Liver (tissue), 9 donors: ENCODE data around the gene LAMB3. TPM values are rescaled to one million over a fixed set of nuclear protein-coding genes. Genes with fewer than 3 reads are reported as not detected.
A peak's percentile ranks its signal among the peaks of the same experiment; 100 is the strongest.

Experiments used
- DNase-seq: peaks from one replicate; pipeline ENCODE4 v3.0.0-alpha.2; 2017; ENCODE audit warnings: low spot score
- H3K27ac ChIP-seq, 2 donors: one replicate each; pipeline ENCODE4 v1.7.0; 2013; ENCODE audit warnings: inconsistent platforms in 2 of 2, low read length in 2 of 2, control low read depth in 1 of 2, low read depth in 1 of 2, mild to moderate bottlenecking in 1 of 2
- H3K27me3 ChIP-seq, 4 donors: one replicate each; pipeline versions ENCODE4 v1.6.1 to v1.7.0; 2013; ENCODE audit warnings: low read length in 3 of 4, inconsistent platforms in 1 of 4, mild to moderate bottlenecking in 1 of 4, moderate library complexity in 1 of 4; ENCODE audit not compliant: control insufficient read depth in 4 of 4, insufficient read depth in 4 of 4
- H3K36me3 ChIP-seq, 4 donors: one replicate each; pipeline versions ENCODE4 v1.6.1 to v1.7.0; 2013; ENCODE audit warnings: low read length in 3 of 4, mild to moderate bottlenecking in 3 of 4, low read depth in 1 of 4, moderate library complexity in 1 of 4; ENCODE audit not compliant: control insufficient read depth in 4 of 4, insufficient read depth in 3 of 4
- H3K4me1 ChIP-seq, 4 donors: one replicate each; pipeline versions ENCODE4 v1.6.1 to v1.7.0; 2013; ENCODE audit warnings: low read length in 3 of 4, mild to moderate bottlenecking in 3 of 4, moderate library complexity in 1 of 4; ENCODE audit not compliant: control insufficient read depth in 4 of 4, insufficient read depth in 4 of 4
- H3K4me3 ChIP-seq, 3 donors: one replicate each; pipeline versions ENCODE4 v1.6.1 to v1.7.0; 2013; ENCODE audit warnings: low read length in 3 of 3, control low read depth in 1 of 3, low read depth in 1 of 3, mild to moderate bottlenecking in 1 of 3
- H3K9ac ChIP-seq, 2 donors: one replicate each; pipeline ENCODE4 v1.7.0; 2013; ENCODE audit warnings: low read length in 2 of 2, mild to moderate bottlenecking in 2 of 2, moderate library complexity in 2 of 2, control low read depth in 1 of 2, low read depth in 1 of 2
- H3K9me3 ChIP-seq, 4 donors: one replicate each; pipeline versions ENCODE4 v1.6.1 to v1.7.0; 2013; ENCODE audit warnings: low read length in 3 of 4; ENCODE audit not compliant: control insufficient read depth in 4 of 4
- EGR1 ChIP-seq, 2 donors: IDR thresholded peaks; 2 replicates each; pipeline ENCODE4 v1.6.1; 2016 to 2018; ENCODE audit warnings: antibody characterized with exemption in 2 of 2, low read depth in 2 of 2
- FOXA1 ChIP-seq: IDR thresholded peaks from 2 replicates; pipeline ENCODE4 v1.6.1; 2016; ENCODE audit warnings: antibody characterized with exemption
- FOXA2 ChIP-seq: IDR thresholded peaks from 2 replicates; pipeline ENCODE4 v1.6.1; 2016; ENCODE audit warnings: antibody characterized with exemption
- GABPA ChIP-seq, 2 donors: IDR thresholded peaks in 1 of 2; conservative IDR thresholded peaks in 1 of 2; 2 replicates each; pipeline ENCODE4 v1.6.1; 2016; ENCODE audit warnings: antibody characterized with exemption in 2 of 2, mild to moderate bottlenecking in 1 of 2, moderate library complexity in 1 of 2
- HNF4A ChIP-seq, 2 donors: conservative IDR thresholded peaks; 2 replicates each; pipeline ENCODE4 v1.6.1; 2016; ENCODE audit warnings: antibody characterized with exemption in 2 of 2, mild to moderate bottlenecking in 2 of 2
- HNF4G ChIP-seq: IDR thresholded peaks from 2 replicates; pipeline ENCODE4 v1.6.1; 2016; ENCODE audit warnings: antibody characterized with exemption
- JUND ChIP-seq, 2 donors: IDR thresholded peaks; 2 replicates each; pipeline ENCODE4 v1.6.1; 2016; ENCODE audit warnings: antibody characterized with exemption in 2 of 2
- NR2F2 ChIP-seq: IDR thresholded peaks from 2 replicates; pipeline ENCODE4 v1.6.1; 2016; ENCODE audit warnings: antibody characterized with exemption
- RAD21 ChIP-seq, 2 donors: IDR thresholded peaks; 2 replicates each; pipeline ENCODE4 v1.6.1; 2016; ENCODE audit warnings: antibody characterized with exemption in 2 of 2, mild to moderate bottlenecking in 2 of 2
- RXRA ChIP-seq, 2 donors: IDR thresholded peaks; 2 replicates each; pipeline ENCODE4 v1.6.1; 2017 to 2018; ENCODE audit warnings: antibody characterized with exemption in 2 of 2, mild to moderate bottlenecking in 1 of 2
- SP1 ChIP-seq: IDR thresholded peaks from 2 replicates; pipeline ENCODE4 v1.6.1; 2018; ENCODE audit warnings: antibody characterized with exemption, mild to moderate bottlenecking
- TAF1 ChIP-seq: conservative IDR thresholded peaks from 2 replicates; pipeline ENCODE4 v1.6.1; 2016; ENCODE audit warnings: antibody characterized with exemption, mild to moderate bottlenecking
- YY1 ChIP-seq: IDR thresholded peaks from 2 replicates; pipeline ENCODE4 v1.6.1; 2016; ENCODE audit warnings: antibody characterized with exemption, mild to moderate bottlenecking
- whole genome bisulfite sequencing: extraction: QIAGEN DNeasy Blood & Tissue Kit; methylation state at CpG from one replicate; pipeline ENCODE4 v1.1.7; 2013; 5-methylcytosine and 5-hydroxymethylcytosine counted together
- polyA plus RNA-seq, 2 donors: library from polyadenylated mRNA; stranded (reverse) in 1 of 2; unstranded in 1 of 2; fragments of 200-250 nt in 1 of 2; fragments of >200 nt in 1 of 2; fragmentation: Nextera tagmentation in 1 of 2; extraction: Ambion mirVana in 1 of 2; gene quantifications; one replicate each; pipeline versions ENCODE4 v1.2.1 to v1.2.3, GENCODE V29; 2013 to 2015
- total RNA-seq, 2 donors: library from RNA; depleted of rRNA; stranded (reverse); fragments of >200 nt; gene quantifications; one replicate each; pipeline ENCODE4 v1.2.3, GENCODE V29; 2014
- TF ChIP-seq, protein P1 (sequence below): IDR thresholded peaks from 2 replicates; pipeline ENCODE4 v1.6.1; 2016; ENCODE audit warnings: antibody characterized with exemption
- TF ChIP-seq, protein P2 (sequence below): fragments of 150-350 bp; IDR thresholded peaks from 2 replicates; pipeline ENCODE4 v1.5.1; 2017; ENCODE audit warnings: improper control_type of control experiment, low read depth, low read length; ENCODE audit not compliant: missing input control
- TF ChIP-seq, protein P3 (sequence below): IDR thresholded peaks from 2 replicates; pipeline ENCODE4 v1.6.1; 2016; ENCODE audit warnings: antibody characterized with exemption
- TF ChIP-seq, protein P4 (sequence below): IDR thresholded peaks from 2 replicates; pipeline ENCODE4 v1.6.1; 2016; ENCODE audit warnings: antibody characterized with exemption
- TF ChIP-seq, protein P5 (sequence below): IDR thresholded peaks from 2 replicates; pipeline ENCODE4 v1.6.1; 2016; ENCODE audit warnings: antibody characterized with exemption, mild to moderate bottlenecking
- donor health status: healthy.
- donor health status: healthy.
- donor health status: healthy.
- donor health status: healthy.
- donor health status: healthy.

The LAMB3 gene
- total and polyA plus RNA-seq, 4 donors = 1.3 to 9.1 (median 5.6) TPM

DNA sequence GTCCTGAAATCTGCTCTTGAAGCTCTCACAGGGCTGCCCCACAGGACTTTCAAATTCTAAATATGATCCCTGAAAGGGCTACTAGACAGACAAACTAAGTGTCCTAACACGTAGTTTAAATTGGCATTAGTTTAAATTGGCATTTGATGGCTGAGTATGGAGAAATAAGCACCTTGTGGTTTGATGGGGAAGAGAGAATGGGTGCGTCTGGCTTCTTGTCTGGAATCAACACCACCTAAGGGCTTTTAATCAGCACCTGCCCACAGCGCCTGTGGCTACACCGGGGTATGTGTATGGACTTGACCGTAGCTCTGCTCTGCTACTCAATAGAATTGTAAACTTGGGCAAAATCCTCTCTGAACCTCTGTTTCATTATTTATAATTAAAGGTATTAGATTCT lies 5.7 kb upstream of the LAMB3 start:
- no peak for DNase-seq
- TF ChIP-seq HNF4A (conservative IDR thresholded peaks at IDR 0.05) = peak in 1 of 2 donors; percentile 2
- no peak for TF ChIP-seq RAD21 (IDR thresholded peaks at IDR 0.05)
- Histone ChIP-seq H3K9ac (no peak overlapping the region), H3K36me3 (no peaks in the 10 kb centered on the region), H3K4me3 (no peak overlapping the region), H3K27ac (peak overlapping the region; percentile 28 to 52), H3K27me3 (no peaks in the 10 kb centered on the region), H3K9me3 (no peaks in the 10 kb centered on the region), H3K4me1 (peaks cover 36 to 73% (median 69%) of the 10 kb centered on the region in 4 donors)
- 66% methylated on average over 5 of the region's 5 CpGs for WGBS

DNA sequence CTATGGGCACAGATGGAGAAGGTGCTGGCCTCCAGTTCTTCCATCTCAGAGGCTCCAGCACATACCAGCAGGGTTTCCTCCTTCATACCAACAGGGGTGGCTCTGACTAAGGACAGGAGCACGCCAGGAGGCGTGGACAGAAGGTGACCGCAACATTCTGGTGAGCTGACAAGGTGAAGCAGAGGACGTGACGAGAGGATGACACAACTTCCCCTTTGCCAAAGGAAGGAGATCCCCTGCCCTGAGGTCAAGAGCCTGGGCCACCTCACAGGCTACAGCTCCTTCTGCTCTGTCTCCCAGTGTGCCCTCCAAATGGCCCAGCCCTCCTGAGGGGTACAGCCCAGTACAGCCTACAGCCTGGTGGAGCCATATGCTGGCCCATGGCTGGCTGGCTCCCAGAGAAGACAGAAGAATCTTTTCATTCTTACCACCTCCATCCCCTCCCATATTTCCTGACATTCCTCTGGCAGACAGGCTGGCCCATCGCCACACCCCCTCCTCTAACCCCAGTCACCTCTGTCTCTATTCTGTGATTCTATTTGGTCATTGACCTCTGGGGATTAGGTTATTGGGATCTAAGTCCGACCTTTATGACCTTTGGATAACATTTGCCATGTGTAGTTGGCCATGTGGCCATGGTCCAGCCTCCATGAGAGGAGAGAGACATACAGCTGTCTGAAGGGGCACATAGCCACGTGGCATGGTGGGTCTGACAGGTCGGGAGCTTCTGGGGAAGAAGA lies 5.1 kb upstream of the LAMB3 start:
- no peak for DNase-seq
- 45% methylated on average over 9 of the region's 9 CpGs for WGBS
- H3K4me3 ChIP-seq = no peak overlapping the region
- H3K36me3 ChIP-seq = no peaks in the 10 kb centered on the region
- peaks cover 35 to 71% (median 67%) of the 10 kb centered on the region in 4 donors for H3K4me1 ChIP-seq
- H3K9ac ChIP-seq = no peak overlapping the region
- TF ChIP-seq FOXA1 = peak; percentile 40
- TF ChIP-seq JUND (IDR thresholded peaks at IDR 0.05) = peak; percentile 48 to 72
- TF ChIP-seq, protein P1, sequence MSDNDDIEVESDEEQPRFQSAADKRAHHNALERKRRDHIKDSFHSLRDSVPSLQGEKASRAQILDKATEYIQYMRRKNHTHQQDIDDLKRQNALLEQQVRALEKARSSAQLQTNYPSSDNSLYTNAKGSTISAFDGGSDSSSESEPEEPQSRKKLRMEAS = peak; percentile 94
- TF ChIP-seq, protein P2, sequence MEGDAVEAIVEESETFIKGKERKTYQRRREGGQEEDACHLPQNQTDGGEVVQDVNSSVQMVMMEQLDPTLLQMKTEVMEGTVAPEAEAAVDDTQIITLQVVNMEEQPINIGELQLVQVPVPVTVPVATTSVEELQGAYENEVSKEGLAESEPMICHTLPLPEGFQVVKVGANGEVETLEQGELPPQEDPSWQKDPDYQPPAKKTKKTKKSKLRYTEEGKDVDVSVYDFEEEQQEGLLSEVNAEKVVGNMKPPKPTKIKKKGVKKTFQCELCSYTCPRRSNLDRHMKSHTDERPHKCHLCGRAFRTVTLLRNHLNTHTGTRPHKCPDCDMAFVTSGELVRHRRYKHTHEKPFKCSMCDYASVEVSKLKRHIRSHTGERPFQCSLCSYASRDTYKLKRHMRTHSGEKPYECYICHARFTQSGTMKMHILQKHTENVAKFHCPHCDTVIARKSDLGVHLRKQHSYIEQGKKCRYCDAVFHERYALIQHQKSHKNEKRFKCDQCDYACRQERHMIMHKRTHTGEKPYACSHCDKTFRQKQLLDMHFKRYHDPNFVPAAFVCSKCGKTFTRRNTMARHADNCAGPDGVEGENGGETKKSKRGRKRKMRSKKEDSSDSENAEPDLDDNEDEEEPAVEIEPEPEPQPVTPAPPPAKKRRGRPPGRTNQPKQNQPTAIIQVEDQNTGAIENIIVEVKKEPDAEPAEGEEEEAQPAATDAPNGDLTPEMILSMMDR = no peak
- peak; percentile 99 for TF ChIP-seq RXRA (IDR thresholded peaks at IDR 0.05)
- TF ChIP-seq NR2F2 = peak; percentile 99
- TF ChIP-seq RAD21 (IDR thresholded peaks at IDR 0.05) = peak in 1 of 2 donors; percentile 55
- peak; percentile 23 for TF ChIP-seq FOXA2
- TF ChIP-seq, protein P3, sequence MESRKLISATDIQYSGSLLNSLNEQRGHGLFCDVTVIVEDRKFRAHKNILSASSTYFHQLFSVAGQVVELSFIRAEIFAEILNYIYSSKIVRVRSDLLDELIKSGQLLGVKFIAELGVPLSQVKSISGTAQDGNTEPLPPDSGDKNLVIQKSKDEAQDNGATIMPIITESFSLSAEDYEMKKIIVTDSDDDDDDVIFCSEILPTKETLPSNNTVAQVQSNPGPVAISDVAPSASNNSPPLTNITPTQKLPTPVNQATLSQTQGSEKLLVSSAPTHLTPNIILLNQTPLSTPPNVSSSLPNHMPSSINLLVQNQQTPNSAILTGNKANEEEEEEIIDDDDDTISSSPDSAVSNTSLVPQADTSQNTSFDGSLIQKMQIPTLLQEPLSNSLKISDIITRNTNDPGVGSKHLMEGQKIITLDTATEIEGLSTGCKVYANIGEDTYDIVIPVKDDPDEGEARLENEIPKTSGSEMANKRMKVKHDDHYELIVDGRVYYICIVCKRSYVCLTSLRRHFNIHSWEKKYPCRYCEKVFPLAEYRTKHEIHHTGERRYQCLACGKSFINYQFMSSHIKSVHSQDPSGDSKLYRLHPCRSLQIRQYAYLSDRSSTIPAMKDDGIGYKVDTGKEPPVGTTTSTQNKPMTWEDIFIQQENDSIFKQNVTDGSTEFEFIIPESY = no peak
- peak; percentile 92 for TF ChIP-seq SP1
- peak in 1 of 2 donors; percentile 53 for TF ChIP-seq EGR1 (IDR thresholded peaks at IDR 0.05; ENCODE audit: low read depth in 2 of 2)
- no peak for TF ChIP-seq TAF1
- TF ChIP-seq GABPA (IDR thresholded peaks at IDR 0.05 in 1 of 2, conservative IDR thresholded peaks at IDR 0.05 in 1 of 2) = no peak
- TF ChIP-seq, protein P4, sequence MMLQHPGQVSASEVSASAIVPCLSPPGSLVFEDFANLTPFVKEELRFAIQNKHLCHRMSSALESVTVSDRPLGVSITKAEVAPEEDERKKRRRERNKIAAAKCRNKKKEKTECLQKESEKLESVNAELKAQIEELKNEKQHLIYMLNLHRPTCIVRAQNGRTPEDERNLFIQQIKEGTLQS = no peak
- TF ChIP-seq, protein P5, sequence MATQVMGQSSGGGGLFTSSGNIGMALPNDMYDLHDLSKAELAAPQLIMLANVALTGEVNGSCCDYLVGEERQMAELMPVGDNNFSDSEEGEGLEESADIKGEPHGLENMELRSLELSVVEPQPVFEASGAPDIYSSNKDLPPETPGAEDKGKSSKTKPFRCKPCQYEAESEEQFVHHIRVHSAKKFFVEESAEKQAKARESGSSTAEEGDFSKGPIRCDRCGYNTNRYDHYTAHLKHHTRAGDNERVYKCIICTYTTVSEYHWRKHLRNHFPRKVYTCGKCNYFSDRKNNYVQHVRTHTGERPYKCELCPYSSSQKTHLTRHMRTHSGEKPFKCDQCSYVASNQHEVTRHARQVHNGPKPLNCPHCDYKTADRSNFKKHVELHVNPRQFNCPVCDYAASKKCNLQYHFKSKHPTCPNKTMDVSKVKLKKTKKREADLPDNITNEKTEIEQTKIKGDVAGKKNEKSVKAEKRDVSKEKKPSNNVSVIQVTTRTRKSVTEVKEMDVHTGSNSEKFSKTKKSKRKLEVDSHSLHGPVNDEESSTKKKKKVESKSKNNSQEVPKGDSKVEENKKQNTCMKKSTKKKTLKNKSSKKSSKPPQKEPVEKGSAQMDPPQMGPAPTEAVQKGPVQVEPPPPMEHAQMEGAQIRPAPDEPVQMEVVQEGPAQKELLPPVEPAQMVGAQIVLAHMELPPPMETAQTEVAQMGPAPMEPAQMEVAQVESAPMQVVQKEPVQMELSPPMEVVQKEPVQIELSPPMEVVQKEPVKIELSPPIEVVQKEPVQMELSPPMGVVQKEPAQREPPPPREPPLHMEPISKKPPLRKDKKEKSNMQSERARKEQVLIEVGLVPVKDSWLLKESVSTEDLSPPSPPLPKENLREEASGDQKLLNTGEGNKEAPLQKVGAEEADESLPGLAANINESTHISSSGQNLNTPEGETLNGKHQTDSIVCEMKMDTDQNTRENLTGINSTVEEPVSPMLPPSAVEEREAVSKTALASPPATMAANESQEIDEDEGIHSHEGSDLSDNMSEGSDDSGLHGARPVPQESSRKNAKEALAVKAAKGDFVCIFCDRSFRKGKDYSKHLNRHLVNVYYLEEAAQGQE = peak; percentile 43
- peak; percentile 98 to 100 for TF ChIP-seq HNF4A (conservative IDR thresholded peaks at IDR 0.05)
- peak; percentile 99 for TF ChIP-seq HNF4G
- TF ChIP-seq YY1 = peak; percentile 83
- H3K9me3 ChIP-seq = no peaks in the 10 kb centered on the region
- H3K27me3 ChIP-seq = no peaks in the 10 kb centered on the region
- H3K27ac ChIP-seq = peak overlapping the region; percentile 28 to 52
